ENCODE measurements around the gene ARHGEF10L. TPM values are rescaled to one million over a fixed set of nuclear protein-coding genes. Genes with fewer than 3 reads are reported as not detected.
"Not testable (repeated sequence)": the region's sequence is repeated elsewhere in the genome, so short reads cannot be mapped to it uniquely, and the experiment has no call there.

ARHGEF10L gene
- total and polyA plus RNA-seq, 2 donors = 1.9 to 11.5 TPM

- Histone ChIP-seq H3K4me1 (ENCODE audit: control insufficient read depth in 2 of 2, insufficient read depth in 2 of 2, low read length in 2 of 2) (no peaks in the 10 kb centered on the region), H3K27me3 (ENCODE audit: control insufficient read depth in 2 of 2, insufficient read depth in 1 of 2, low read length in 1 of 2) (peaks cover 0 to 2% of the 10 kb centered on the region in 2 donors), H3K9me3 (ENCODE audit: control insufficient read depth in 2 of 2, insufficient read depth in 1 of 2, low read length in 1 of 2) (no peaks in the 10 kb centered on the region), H3K4me3 (ENCODE audit: low read length in 2 of 2) (no peak overlapping the region), H3K36me3 (ENCODE audit: control insufficient read depth in 2 of 2, insufficient read depth in 2 of 2, low read length in 1 of 2) (no peaks in the 10 kb centered on the region), H3K27ac (ENCODE audit: low read depth in 1 of 2, low read length in 1 of 2) (no peak overlapping the region)
- no peak for DNase-seq (ENCODE audit: low read depth in 6 of 9, low spot score in 9 of 9)
Measured at GRCh38 chr1:17739050-17739449, 199.6 kb downstream of the ARHGEF10L start.

DNA sequence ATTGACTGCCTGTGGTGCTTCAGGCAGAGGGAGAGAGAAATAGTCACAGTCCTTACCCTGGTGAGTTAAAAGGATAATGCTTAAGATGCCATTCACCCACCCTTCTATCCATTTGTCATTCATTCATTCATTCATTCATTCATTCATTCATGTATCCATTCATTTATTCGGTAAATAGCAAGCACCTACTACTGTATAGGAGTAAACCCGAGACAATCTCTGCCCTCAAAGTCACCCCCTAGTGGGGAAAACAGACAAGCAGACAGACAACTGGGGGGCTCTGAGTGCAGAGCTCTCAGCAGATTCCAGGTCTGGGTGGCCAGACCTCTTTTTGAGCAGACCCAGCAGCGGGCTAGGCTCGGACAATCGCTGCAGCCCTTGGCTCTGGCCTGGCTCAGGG is 201.6 kb downstream of the ARHGEF10L start:
- H3K36me3 ChIP-seq (ENCODE audit: control insufficient read depth in 2 of 2, insufficient read depth in 2 of 2, low read length in 1 of 2) = no peaks in the 10 kb centered on the region
- H3K4me3 ChIP-seq (ENCODE audit: low read length in 2 of 2) = no peak overlapping the region
- H3K27me3 ChIP-seq (ENCODE audit: control insufficient read depth in 2 of 2, insufficient read depth in 1 of 2, low read length in 1 of 2) = peaks cover 0 to 2% of the 10 kb centered on the region in 2 donors
- no peaks in the 10 kb centered on the region for H3K9me3 ChIP-seq (ENCODE audit: control insufficient read depth in 2 of 2, insufficient read depth in 1 of 2, low read length in 1 of 2)
- no peak overlapping the region for H3K27ac ChIP-seq (ENCODE audit: low read depth in 1 of 2, low read length in 1 of 2)
- H3K4me1 ChIP-seq (ENCODE audit: control insufficient read depth in 2 of 2, insufficient read depth in 2 of 2, low read length in 2 of 2) = no peaks in the 10 kb centered on the region
- DNase-seq (ENCODE audit: low read depth in 6 of 9, low spot score in 9 of 9) = no peak
- 78% methylated on average over 5 of the region's 5 CpGs for WGBS

GRCh38 chr1:17742583-17742982 is 203.1 kb downstream of the ARHGEF10L start:
- 77% methylated on average over 5 of the region's 5 CpGs for WGBS
- no peaks in the 10 kb centered on the region for H3K4me1 ChIP-seq (ENCODE audit: control insufficient read depth in 2 of 2, insufficient read depth in 2 of 2, low read length in 2 of 2)
- DNase-seq (ENCODE audit: low read depth in 6 of 9, low spot score in 9 of 9) = no peak

GRCh38 chr1:17743008-17743647 is 203.6 kb downstream of the ARHGEF10L start:
- no peaks in the 10 kb centered on the region for H3K9me3 ChIP-seq (ENCODE audit: control insufficient read depth in 2 of 2, insufficient read depth in 1 of 2, low read length in 1 of 2)
- H3K27me3 ChIP-seq (ENCODE audit: control insufficient read depth in 2 of 2, insufficient read depth in 1 of 2, low read length in 1 of 2) = peaks cover 0 to 2% of the 10 kb centered on the region in 2 donors
- no peaks in the 10 kb centered on the region for H3K36me3 ChIP-seq (ENCODE audit: control insufficient read depth in 2 of 2, insufficient read depth in 2 of 2, low read length in 1 of 2)
- H3K4me1 ChIP-seq (ENCODE audit: control insufficient read depth in 2 of 2, insufficient read depth in 2 of 2, low read length in 2 of 2) = no peaks in the 10 kb centered on the region
- H3K27ac ChIP-seq (ENCODE audit: low read depth in 1 of 2, low read length in 1 of 2) = no peak overlapping the region
- 56% methylated on average over 11 of the region's 11 CpGs for WGBS
- no peak overlapping the region for H3K4me3 ChIP-seq (ENCODE audit: low read length in 2 of 2)
- DNase-seq (ENCODE audit: low read depth in 6 of 9, low spot score in 9 of 9) = no peak

More at GRCh38 chr1:17742583-17742982, 203.1 kb downstream of the ARHGEF10L start:
- H3K4me3 ChIP-seq (ENCODE audit: low read length in 2 of 2) = no peak overlapping the region
- H3K9me3 ChIP-seq (ENCODE audit: control insufficient read depth in 2 of 2, insufficient read depth in 1 of 2, low read length in 1 of 2) = no peaks in the 10 kb centered on the region
- H3K27ac ChIP-seq (ENCODE audit: low read depth in 1 of 2, low read length in 1 of 2) = no peak overlapping the region
- H3K36me3 ChIP-seq (ENCODE audit: control insufficient read depth in 2 of 2, insufficient read depth in 2 of 2, low read length in 1 of 2) = no peaks in the 10 kb centered on the region
- H3K27me3 ChIP-seq (ENCODE audit: control insufficient read depth in 2 of 2, insufficient read depth in 1 of 2, low read length in 1 of 2) = peaks cover 0 to 2% of the 10 kb centered on the region in 2 donors

GRCh38 chr1:17743925-17744324 is 204.4 kb downstream of the ARHGEF10L start:
- Histone ChIP-seq H3K4me3 (ENCODE audit: low read length in 2 of 2) (no peak overlapping the region), H3K27me3 (ENCODE audit: control insufficient read depth in 2 of 2, insufficient read depth in 1 of 2, low read length in 1 of 2) (peaks cover 0 to 2% of the 10 kb centered on the region in 2 donors), H3K4me1 (ENCODE audit: control insufficient read depth in 2 of 2, insufficient read depth in 2 of 2, low read length in 2 of 2) (no peaks in the 10 kb centered on the region), H3K27ac (ENCODE audit: low read depth in 1 of 2, low read length in 1 of 2) (no peak overlapping the region), H3K36me3 (ENCODE audit: control insufficient read depth in 2 of 2, insufficient read depth in 2 of 2, low read length in 1 of 2) (no peaks in the 10 kb centered on the region), H3K9me3 (ENCODE audit: control insufficient read depth in 2 of 2, insufficient read depth in 1 of 2, low read length in 1 of 2) (no peaks in the 10 kb centered on the region)
- 92% methylated on average over 3 of the region's 3 CpGs for WGBS
- DNase-seq (ENCODE audit: low read depth in 6 of 9, low spot score in 9 of 9) = no peak

- peaks cover 0 to 2% of the 10 kb centered on the region in 2 donors for H3K27me3 ChIP-seq (ENCODE audit: control insufficient read depth in 2 of 2, insufficient read depth in 1 of 2, low read length in 1 of 2)
- WGBS = 87% methylated on average over 11 of the region's 11 CpGs
Measured at GRCh38 chr1:17744666-17745478, 205.4 kb downstream of the ARHGEF10L start.

DNA sequence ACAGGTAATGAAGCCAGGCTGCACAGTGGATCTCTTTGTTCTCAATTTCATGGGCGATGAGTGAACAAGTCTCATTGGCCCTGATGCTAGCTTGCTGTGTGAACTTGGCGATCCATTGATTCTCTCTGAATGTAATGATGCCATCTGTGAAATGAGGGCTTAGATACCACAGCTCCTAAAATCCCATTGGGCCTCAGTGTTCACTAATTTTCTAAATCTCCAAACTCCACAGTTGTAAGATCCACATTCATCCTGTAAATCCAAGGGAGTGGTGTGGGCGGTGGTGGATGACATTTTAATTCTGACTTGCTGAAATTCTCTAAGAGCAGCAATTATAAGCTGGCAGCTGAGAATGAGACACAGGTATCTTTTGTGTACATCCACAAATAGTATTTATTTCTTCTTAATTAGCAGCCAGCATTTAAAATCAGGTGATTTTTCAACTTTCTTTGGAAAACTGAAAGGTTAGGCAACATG is 206.0 kb downstream of the ARHGEF10L start:
- H3K4me3 ChIP-seq (ENCODE audit: low read length in 2 of 2) = no peak overlapping the region
- H3K4me1 ChIP-seq (ENCODE audit: control insufficient read depth in 2 of 2, insufficient read depth in 2 of 2, low read length in 2 of 2) = no peaks in the 10 kb centered on the region
- H3K27me3 ChIP-seq (ENCODE audit: control insufficient read depth in 2 of 2, insufficient read depth in 1 of 2, low read length in 1 of 2) = peaks cover 0 to 2% of the 10 kb centered on the region in 2 donors
- WGBS = 93% methylated on average over 3 of the region's 3 CpGs
- H3K27ac ChIP-seq (ENCODE audit: low read depth in 1 of 2, low read length in 1 of 2) = no peak overlapping the region
- DNase-seq (ENCODE audit: low read depth in 6 of 9, low spot score in 9 of 9) = no peak
- no peaks in the 10 kb centered on the region for H3K36me3 ChIP-seq (ENCODE audit: control insufficient read depth in 2 of 2, insufficient read depth in 2 of 2, low read length in 1 of 2)
- no peaks in the 10 kb centered on the region for H3K9me3 ChIP-seq (ENCODE audit: control insufficient read depth in 2 of 2, insufficient read depth in 1 of 2, low read length in 1 of 2)

More at GRCh38 chr1:17744666-17745478, 205.4 kb downstream of the ARHGEF10L start:
- no peak overlapping the region for H3K27ac ChIP-seq (ENCODE audit: low read depth in 1 of 2, low read length in 1 of 2)
- H3K36me3 ChIP-seq (ENCODE audit: control insufficient read depth in 2 of 2, insufficient read depth in 2 of 2, low read length in 1 of 2) = no peaks in the 10 kb centered on the region
- no peaks in the 10 kb centered on the region for H3K4me1 ChIP-seq (ENCODE audit: control insufficient read depth in 2 of 2, insufficient read depth in 2 of 2, low read length in 2 of 2)
- no peak for DNase-seq (ENCODE audit: low read depth in 6 of 9, low spot score in 9 of 9)
- no peaks in the 10 kb centered on the region for H3K9me3 ChIP-seq (ENCODE audit: control insufficient read depth in 2 of 2, insufficient read depth in 1 of 2, low read length in 1 of 2)
- no peak overlapping the region for H3K4me3 ChIP-seq (ENCODE audit: low read length in 2 of 2)

- H3K4me3 ChIP-seq (ENCODE audit: low read length in 2 of 2); H3K27me3 ChIP-seq (ENCODE audit: control insufficient read depth in 2 of 2, insufficient read depth in 1 of 2, low read length in 1 of 2); H3K36me3 ChIP-seq (ENCODE audit: control insufficient read depth in 2 of 2, insufficient read depth in 2 of 2, low read length in 1 of 2); H3K4me1 ChIP-seq (ENCODE audit: control insufficient read depth in 2 of 2, insufficient read depth in 2 of 2, low read length in 2 of 2); H3K9me3 ChIP-seq (ENCODE audit: control insufficient read depth in 2 of 2, insufficient read depth in 1 of 2, low read length in 1 of 2); DNase-seq (ENCODE audit: low read depth in 6 of 9, low spot score in 9 of 9); H3K27ac ChIP-seq (ENCODE audit: low read depth in 1 of 2, low read length in 1 of 2): not testable (repeated sequence)
- WGBS = 67% methylated on average over 2 of the region's 2 CpGs
Measured at GRCh38 chr1:17746281-17746680, 206.8 kb downstream of the ARHGEF10L start.

GRCh38 chr1:17746920-17747319 is 207.4 kb downstream of the ARHGEF10L start:
- DNase-seq (ENCODE audit: low read depth in 6 of 9, low spot score in 9 of 9) = no peak
- Histone ChIP-seq H3K4me3 (ENCODE audit: low read length in 2 of 2) (no peak overlapping the region), H3K9me3 (ENCODE audit: control insufficient read depth in 2 of 2, insufficient read depth in 1 of 2, low read length in 1 of 2) (no peaks in the 10 kb centered on the region), H3K36me3 (ENCODE audit: control insufficient read depth in 2 of 2, insufficient read depth in 2 of 2, low read length in 1 of 2) (no peaks in the 10 kb centered on the region), H3K27me3 (ENCODE audit: control insufficient read depth in 2 of 2, insufficient read depth in 1 of 2, low read length in 1 of 2) (no peaks in the 10 kb centered on the region), H3K4me1 (ENCODE audit: control insufficient read depth in 2 of 2, insufficient read depth in 2 of 2, low read length in 2 of 2) (no peaks in the 10 kb centered on the region), H3K27ac (ENCODE audit: low read depth in 1 of 2, low read length in 1 of 2) (no peak overlapping the region)
- WGBS = 88% methylated on average over 2 of the region's 2 CpGs

Data from thymus (tissue), 11 donors.